OCI-M1 (cell line): ENCODE data around the gene GLI2.
A peak's percentile ranks its signal among the peaks of the same experiment; 100 is the strongest.

ENCODE experiments used
- DNase-seq: peaks from one replicate; lab custom pipeline; 2025; lab: John Stamatoyannopoulos, UW

The GLI2 gene

GRCh38 chr2:120712180-120712681 is 23.4 kb upstream of the GLI2 start:
- DNase-seq: no peak

- DNase-seq: no peak
Observed at GRCh38 chr2:120715353-120715752, 20.3 kb upstream of the GLI2 start.

GRCh38 chr2:120715941-120716340 is 19.7 kb upstream of the GLI2 start:
- DNase-seq: no peak

GRCh38 chr2:120716641-120717585 is 18.8 kb upstream of the GLI2 start:
- DNase-seq: no peak

DNA sequence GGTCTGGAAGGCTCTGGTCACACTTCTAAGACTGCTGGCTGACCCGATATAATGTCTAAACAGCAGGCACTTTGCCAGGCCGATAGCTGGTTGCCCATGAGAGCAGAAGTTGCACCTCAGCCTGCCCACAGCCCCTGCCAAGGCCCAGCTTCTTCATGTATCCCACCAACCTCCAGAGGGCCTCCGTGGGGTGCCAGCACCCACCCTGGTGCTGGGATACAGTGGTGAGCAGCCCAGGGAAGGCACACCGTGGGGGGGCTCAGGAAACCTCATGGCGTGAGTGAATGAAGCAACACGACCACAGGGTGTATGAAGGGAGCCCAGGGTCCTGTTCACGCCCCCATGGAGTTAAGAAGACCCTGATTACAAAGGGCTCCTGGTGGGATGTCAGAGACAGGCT is 16.2 kb upstream of the GLI2 start:
- DNase-seq: no peak

DNA sequence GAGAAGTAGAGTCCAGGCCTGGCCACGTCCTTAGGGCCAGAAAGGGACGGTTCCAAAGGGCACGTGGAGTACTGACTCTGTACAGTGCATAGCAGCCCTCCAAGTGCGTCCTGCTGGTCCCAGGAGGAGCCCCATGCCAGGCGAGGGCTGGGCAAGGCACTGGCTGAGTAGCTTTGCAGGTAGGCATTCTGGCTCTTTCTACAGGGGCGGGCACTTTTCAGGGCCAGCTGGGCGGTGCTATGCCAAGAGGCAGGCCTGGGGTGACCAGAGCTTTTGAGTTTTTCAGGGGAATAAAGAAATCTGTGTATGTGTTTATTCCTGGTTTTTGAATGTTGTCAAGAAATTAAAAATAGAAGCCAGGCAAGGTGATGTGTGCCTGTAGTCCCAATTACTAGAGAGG is 15.4 kb upstream of the GLI2 start:
- no peak for DNase-seq

- no peak for DNase-seq
Observed at GRCh38 chr2:120720746-120721375, 14.8 kb upstream of the GLI2 start.

GRCh38 chr2:120722246-120722567 is 13.5 kb upstream of the GLI2 start:
- DNase-seq: no peak

GRCh38 chr2:120722568-120723421 is 12.9 kb upstream of the GLI2 start:
- DNase-seq: no peak

GRCh38 chr2:120726245-120726644 is 9.4 kb upstream of the GLI2 start:
- no peak for DNase-seq

DNA sequence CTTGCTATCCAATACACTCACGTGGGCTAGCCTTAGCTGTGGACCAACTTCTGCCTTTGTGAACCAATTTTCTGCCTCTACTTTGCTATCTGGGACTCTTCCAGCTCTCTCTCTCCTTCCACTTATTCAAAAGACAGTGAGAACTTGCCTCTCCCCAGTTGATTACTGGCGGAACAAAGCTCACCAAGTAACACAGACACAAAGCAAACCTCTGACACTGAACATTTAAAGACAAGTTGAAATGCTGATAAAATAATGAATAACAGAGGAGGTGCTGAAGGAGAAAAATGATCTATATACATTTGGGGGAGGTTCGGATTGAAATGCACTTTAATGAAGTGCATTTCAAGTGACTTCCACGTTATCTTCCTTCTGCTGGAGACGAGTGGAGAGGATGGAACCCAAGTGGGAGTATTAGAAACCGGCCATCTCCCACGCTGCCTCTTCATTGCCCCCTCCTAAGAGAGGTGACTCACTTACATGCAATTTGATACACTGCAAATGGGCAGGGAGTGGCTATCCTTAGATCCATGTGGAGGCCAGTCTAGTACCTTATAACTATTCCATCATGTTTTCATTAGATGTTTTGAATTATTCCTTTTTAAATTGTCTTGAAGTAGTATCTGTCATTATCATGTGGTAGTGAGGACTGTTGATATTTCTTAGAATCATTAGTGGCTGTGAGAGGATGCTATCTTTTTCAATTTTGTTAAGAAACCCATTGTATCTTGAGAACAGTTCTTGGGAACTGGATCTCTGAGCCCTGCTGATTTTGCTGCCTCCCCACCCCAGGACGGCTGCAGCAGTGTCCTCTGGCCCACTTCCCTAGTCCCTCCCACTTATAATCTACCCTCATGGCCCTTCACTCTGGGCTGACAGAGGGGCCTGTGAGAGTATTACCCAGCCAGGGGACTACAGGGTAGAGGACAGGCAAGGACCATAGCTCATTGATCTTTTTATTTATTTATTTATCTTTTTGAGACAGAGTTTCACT is 6.0 kb upstream of the GLI2 start:
- peak; percentile 33 for DNase-seq

- DNase-seq: no peak
Observed at GRCh38 chr2:120731175-120731574, 4.5 kb upstream of the GLI2 start.

- no peak for DNase-seq
Observed at GRCh38 chr2:120732506-120733237, 3.0 kb upstream of the GLI2 start.

GRCh38 chr2:120733238-120733932 is 2.3 kb upstream of the GLI2 start:
- DNase-seq: no peak

DNA sequence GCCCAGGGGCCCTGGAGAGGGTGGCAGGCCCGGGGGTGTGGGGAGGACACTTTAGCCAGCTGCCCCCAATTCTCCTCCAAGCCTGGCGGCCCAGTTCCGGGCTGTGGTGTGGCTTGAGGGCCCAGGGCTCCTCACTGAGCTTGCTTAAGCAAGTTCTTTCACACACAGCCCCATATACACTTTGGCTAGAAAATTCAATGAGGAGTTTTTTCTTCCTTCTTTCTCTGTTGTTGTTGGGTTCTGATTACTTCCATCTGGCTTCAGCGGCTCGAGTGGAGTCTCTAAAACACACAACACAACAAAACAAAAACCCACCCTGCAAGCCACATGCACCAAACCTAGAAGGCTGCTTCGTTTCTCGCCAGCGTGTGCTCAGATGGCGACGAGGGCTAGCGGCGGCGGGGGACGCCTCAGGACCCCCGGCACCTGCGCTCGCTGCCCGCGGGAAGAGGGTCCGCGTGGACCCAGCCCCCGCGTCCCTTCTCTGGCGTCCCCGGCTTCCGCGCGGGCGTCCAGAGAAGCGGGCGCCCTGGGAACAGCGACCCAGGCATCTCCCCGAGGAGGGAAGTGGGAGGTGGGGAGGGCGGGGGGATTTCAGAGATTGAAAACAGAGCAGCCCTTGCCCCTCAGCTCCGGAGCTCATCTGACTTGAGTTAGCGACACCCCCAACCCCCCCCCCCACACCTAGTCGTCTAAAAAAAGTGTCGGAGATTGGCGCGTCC is 577 bp upstream of the GLI2 start:
- no peak for DNase-seq

GRCh38 chr2:120736202-120736623 is 545 bp downstream of the GLI2 start:
- no peak for DNase-seq

GRCh38 chr2:120736624-120737339 is 1.1 kb downstream of the GLI2 start:
- DNase-seq: no peak

- no peak for DNase-seq
Observed at GRCh38 chr2:120737340-120738101, 1.9 kb downstream of the GLI2 start.
